HepG2 (cell line): ENCODE results near the gene C1QBP. TPM values are rescaled to one million over a fixed set of nuclear protein-coding genes. Genes with fewer than 3 reads are reported as not detected.
"Not testable (repeated sequence)": the region's sequence is repeated elsewhere in the genome, so short reads cannot be mapped to it uniquely, and the experiment has no call there.

Source experiments
- ATAC-seq: fragments of 200-7000 bp; cut with Tn5 transposase; 3 replicates; pipeline ENCODE4 v1.9.1; 2020; ENCODE audit warnings: mild to moderate bottlenecking, moderate library complexity
- BruUV-seq: library from RNA; stranded (reverse); fragments of 400-500 nt; replicated peaks from 2 replicates; lab custom pipeline; 2021; lab: Mats Ljungman, UMichigan
- CTCF ChIA-PET: fragments of 300-600 bp; formaldehyde crosslinking; extraction: SDS; loops from one replicate; lab custom pipeline; 2021; ENCODE audit warnings: low total read pairs, inconsistent platforms, low intra/inter-chr PET ratio; lab: Yijun Ruan, JAX
- POLR2A ChIA-PET: fragments of 350-600 bp; sonication (Branson Sonifier 250); formaldehyde crosslinking; loops from one replicate; lab custom pipeline; 2020; ENCODE audit warnings: antibody characterized with exemption, inconsistent platforms; lab: Yijun Ruan, JAX
- DNase-seq: peaks from one replicate; pipeline ENCODE4 v3.0.0-alpha.2; 2015; ENCODE audit warnings: low spot score
- FAIRE-seq: peaks from 3 replicates; lab custom pipeline; 2011; peaks lifted over from hg19 to GRCh38; lab: Jason Lieb, UNC
- H2AFZ ChIP-seq: one replicate; pipeline ENCODE4 v1.6.1; 2011; ENCODE audit warnings: low read length, inconsistent platforms
- H3K27ac ChIP-seq: fragments of 300-600 bp; 3 replicates; pipeline ENCODE4 v1.8.0; 2011; ENCODE audit warnings: mixed run types, mild to moderate bottlenecking, mixed read lengths, low read length, inconsistent platforms; ENCODE audit not compliant: insufficient read depth; ENCODE audit errors: extremely low read length
- H3K27me3 ChIP-seq, 2 experiments: fragments of 200-600 bp in 1 of 2; 2 replicates in 1 of 2; 3 replicates in 1 of 2; pipeline versions ENCODE4 v1.6.0 to v1.8.0; 2011; ENCODE audit warnings: low read length in 2 of 2, mild to moderate bottlenecking in 2 of 2, moderate library complexity in 2 of 2, inconsistent platforms in 1 of 2; ENCODE audit not compliant: insufficient read depth in 2 of 2, control insufficient read depth in 1 of 2
- H3K36me3 ChIP-seq, 2 experiments: fragments of 200-600 bp in 1 of 2; replicated peaks in 1 of 2; 2 replicates in 1 of 2; 3 replicates in 1 of 2; pipeline versions ENCODE4 v1.5.1 to v1.8.0; 2011; ENCODE audit warnings: low read length in 2 of 2, inconsistent platforms in 1 of 2; ENCODE audit not compliant: insufficient read depth in 2 of 2, control insufficient read depth in 1 of 2
- H3K4me1 ChIP-seq: 2 replicates; pipeline ENCODE4 v1.5.1; 2012; ENCODE audit warnings: low read length, inconsistent platforms; ENCODE audit not compliant: insufficient read depth
- H3K4me2 ChIP-seq: 2 replicates; pipeline ENCODE4 v1.6.0; 2011; ENCODE audit warnings: low read depth, low read length, inconsistent platforms
- H3K4me3 ChIP-seq, 3 experiments: fragments of 200-600 bp in 1 of 3; sonication (generic), shearing (Covaris generic) in 1 of 3; replicated peaks in 1 of 3; 2 replicates each; pipeline ENCODE4 v1.5.1; 2011 to 2016; ENCODE audit warnings: low read length in 3 of 3, inconsistent platforms in 2 of 3, low read depth in 2 of 3, mild to moderate bottlenecking in 2 of 3, control low read depth in 1 of 3, mixed read lengths in 1 of 3; ENCODE audit not compliant: insufficient read depth in 1 of 3
- H3K79me2 ChIP-seq: one replicate; pipeline ENCODE4 v1.6.1; 2011; ENCODE audit warnings: low read length, inconsistent platforms; ENCODE audit not compliant: insufficient read depth
- H3K9ac ChIP-seq: 2 replicates; pipeline ENCODE4 v1.6.0; 2011; ENCODE audit warnings: mild to moderate bottlenecking, low read depth, low read length, inconsistent platforms; ENCODE audit not compliant: insufficient read depth
- H3K9me3 ChIP-seq: 2 replicates; pipeline ENCODE4 v1.5.1; 2012; ENCODE audit warnings: mild to moderate bottlenecking, low read length
- H4K20me1 ChIP-seq: 2 replicates; pipeline ENCODE4 v1.6.0; 2011; ENCODE audit warnings: inconsistent platforms, mild to moderate bottlenecking, low read length, moderate library complexity; ENCODE audit not compliant: insufficient read depth
- CREM ChIP-seq, 2 experiments: sonication (generic) in 1 of 2; formaldehyde crosslinking in 1 of 2; IDR thresholded peaks; 2 replicates each; pipeline versions ENCODE4 v1.4.0 to v1.6.1; 2016 to 2020; ENCODE audit warnings: antibody characterized with exemption in 1 of 2, mild to moderate bottlenecking in 1 of 2, missing genetic modification reagents in 1 of 2
- DBP ChIP-seq: sonication (generic); formaldehyde crosslinking; IDR thresholded peaks from 2 replicates; pipeline ENCODE4 v1.4.0; 2020; ENCODE audit warnings: missing genetic modification reagents; ENCODE audit errors: not compliant biosample characterization
- ETS1 ChIP-seq: sonication (generic); formaldehyde crosslinking; IDR thresholded peaks from 2 replicates; pipeline ENCODE4 v1.4.0; 2020; ENCODE audit warnings: missing genetic modification reagents
- POLR2G ChIP-seq: fragments of 200-400 bp; formaldehyde crosslinking; IDR thresholded peaks from 2 replicates; pipeline ENCODE4 v1.6.1; 2018; ENCODE audit warnings: mild to moderate bottlenecking, low read depth, low read length, moderate library complexity
- SP1 ChIP-seq, 2 experiments: fragments of 450-650 bp in 1 of 2; sonication (generic) in 1 of 2; formaldehyde crosslinking in 1 of 2; IDR thresholded peaks; 2 replicates each; pipeline versions ENCODE4 v1.4.0 to v1.6.1; 2016 to 2020; ENCODE audit warnings: missing genetic modification reagents in 1 of 2
- SRF ChIP-seq: IDR thresholded peaks from 2 replicates; pipeline ENCODE4 v1.6.1; 2011; ENCODE audit warnings: mild to moderate bottlenecking, low read depth, low read length, moderate library complexity
- ZNF567 ChIP-seq: sonication (generic); formaldehyde crosslinking; IDR thresholded peaks from 2 replicates; pipeline ENCODE4 v1.8.1; 2023; ENCODE audit warnings: mild to moderate bottlenecking, missing genetic modification reagents, borderline replicate concordance
- ZNF710 ChIP-seq: sonication (generic); formaldehyde crosslinking; IDR thresholded peaks from 2 replicates; pipeline ENCODE4 v1.5.0; 2020; ENCODE audit warnings: mild to moderate bottlenecking, missing genetic modification reagents, borderline replicate concordance
- WGBS: methylation state at CpG from one replicate; pipeline ENCODE4 v1.1.6; 2017; ENCODE audit warnings: low lambda C conversion rate; 5-methylcytosine and 5-hydroxymethylcytosine counted together
- in situ Hi-C: cut with HindIII; loops from 2 replicates; pipeline ENCODE4 v1.10.0; 2017; ENCODE audit warnings: low pct_unique_long_range_greater_than_20kb; ENCODE audit not compliant: extremely low pct_ligation_motif_present
- intact Hi-C: fragments of 100-400 bp; cut with micrococcal nuclease; formaldehyde crosslinking; loops from one replicate; pipeline ENCODE4 v1.10.0; 2022; ENCODE audit not compliant: unreplicated experiment
- polyA plus RNA-seq, 8 experiments: library from polyadenylated mRNA; depleted of rRNA in 3 of 8; stranded (reverse) in 7 of 8; unstranded in 1 of 8; fragments of >200 nt; fragmentation: Illumina TruSeq in 4 of 8; extraction: Trizol in 4 of 8; gene quantifications; 2 replicates each; pipeline versions ENCODE4 v1.2.1 to v1.2.3, GENCODE V29; 2011 to 2016; ENCODE audit warnings: low read depth in 4 of 8, missing spikeins in 1 of 8, mixed read lengths in 1 of 8; ENCODE audit not compliant: insufficient read depth in 1 of 8
- total RNA-seq, 5 experiments: library from RNA; depleted of rRNA; stranded (reverse); fragments of >200 nt; fragmentation: Illumina TruSeq; extraction: Trizol; gene quantifications; 2 replicates each; pipeline ENCODE4 v1.2.3, GENCODE V29; 2016; ENCODE audit warnings: low read depth in 1 of 5

The C1QBP gene
- total and polyA plus RNA-seq, 2 of the 13 experiments (the other 11 are each of a cell fraction or from before 2014, with no cell fraction given), result 219 to 680 TPM

- H3K79me2 ChIP-seq, result peaks cover 42% of the 10 kb centered on the region
- 0 out of 2 replicates have a peak, but pooled peaks have one; percentile 1 for TF ChIP-seq POLR2G
- TF ChIP-seq, all 625 proteins: peak for 1; not testable (repeated sequence) for 624
- POLR2A ChIA-PET, result interaction anchor here (1.1 kb wide), 1 partner anchor 29 kb away, joined by 3 read pairs; no protein-coding TSS in a partner anchor
- H3K27ac ChIP-seq, H2AFZ ChIP-seq, BruUV-seq, FAIRE-seq, H3K27me3 ChIP-seq, CTCF ChIA-PET, H4K20me1 ChIP-seq, intact Hi-C loops, DNase-seq, H3K9me3 ChIP-seq, in situ Hi-C loops, H3K9ac ChIP-seq, ATAC-seq, H3K4me3 ChIP-seq: not testable (repeated sequence)
- WGBS, result 97% methylated on average over 12 of the region's 12 CpGs
- peaks cover 19 to 48% of the 10 kb centered on the region in 2 experiments for H3K36me3 ChIP-seq
- 0 out of 2 replicates have a peak overlapping the region, but pooled peaks have one; percentile 72 for H3K4me2 ChIP-seq
- H3K4me1 ChIP-seq, result peaks cover 41% of the 10 kb centered on the region
Observed at GRCh38 chr17:5435781-5436315, 3.1 kb downstream of the C1QBP start.

GRCh38 chr17:5434984-5435383 is 4.0 kb downstream of the C1QBP start:
- 100% methylated on average over 2 of the region's 2 CpGs for WGBS
- TF ChIP-seq SRF, result no peak
- TF ChIP-seq ZNF567, result no peak
- no peak for TF ChIP-seq SP1 (IDR thresholded peaks at IDR 0.05)
- TF ChIP-seq SP1 (CRISPR knock-in tag; IDR thresholded peaks at IDR 0.05), result no peak
- TF ChIP-seq ZNF710 (CRISPR knock-in tag), result no peak
- no peak for TF ChIP-seq CREM (IDR thresholded peaks at IDR 0.05)
- TF ChIP-seq CREM (CRISPR knock-in tag; IDR thresholded peaks at IDR 0.05), result no peak
- no peak for TF ChIP-seq DBP (CRISPR knock-in tag)
- TF ChIP-seq ETS1, result no peak
- Histone ChIP-seq H3K9ac (no peak overlapping the region), H3K36me3 (peaks cover 20 to 54% of the 10 kb centered on the region in 2 experiments), H3K79me2 (peaks cover 42% of the 10 kb centered on the region), H3K27me3 (no peaks in the 10 kb centered on the region; a peak in 1 of 5 replicates), H3K4me2 (no peak overlapping the region), H2AFZ (no peak overlapping the region), H3K4me1 (peaks cover 42% of the 10 kb centered on the region), H3K4me3 (no peak overlapping the region), H3K9me3 (no peaks in the 10 kb centered on the region), H3K27ac (no peak overlapping the region), H4K20me1 (peaks cover 3% of the 10 kb centered on the region; the same call in 1 of the 2 replicates)
- intact Hi-C loops, result no loop called here
- ChIA-PET POLR2A (interaction anchor here (1.1 to 3.1 kb wide), 2 partner anchors 30 to 51 kb away, joined by 3 to 9 read pairs; partner anchors contain the start of genes DERL2 and MIS12), CTCF (no interaction called here)
- DNase-seq, result no peak
- ATAC-seq, result no peak
- in situ Hi-C loops, result no loop called here
- BruUV-seq, result no TSS peak
- no peak for FAIRE-seq
